ENCODE results near the gene EPHB1.

The EPHB1 gene

DNA sequence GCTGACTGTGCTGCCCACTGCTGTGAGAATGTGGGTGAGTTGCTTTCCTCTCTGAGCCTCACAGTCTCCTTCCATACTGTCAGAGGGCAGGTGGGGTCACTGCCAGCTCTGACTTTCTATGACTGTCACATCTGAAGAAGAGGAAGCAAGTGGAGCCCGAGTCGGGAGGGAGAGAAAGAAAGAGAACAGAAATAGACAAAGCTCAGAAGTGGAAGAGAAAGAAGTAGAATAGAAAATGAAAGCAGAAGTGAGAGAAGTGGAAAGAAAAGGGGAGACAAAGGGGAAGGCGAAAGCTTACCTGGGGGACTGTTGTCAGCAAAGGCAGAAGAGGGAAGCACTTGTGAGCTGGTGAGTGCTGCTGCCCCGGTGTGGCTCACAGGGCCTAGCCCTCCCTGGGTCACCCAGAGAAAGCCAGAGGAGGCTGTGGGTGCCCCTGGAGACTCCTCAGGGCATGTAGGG, 57.9 kb downstream of the EPHB1 start:
- no peaks in the 10 kb centered on the region for H3K36me3 ChIP-seq (replicated peaks)
- DNase-seq (ENCODE audit: low spot score in 2 of 2), result no peak
- no peaks in the 10 kb centered on the region for H3K27me3 ChIP-seq (ENCODE audit: low read depth)
- in situ Hi-C loops (cut with MboI; ENCODE audit: low sequenced_read_pairs), result no loop called here
- H3K4me3 ChIP-seq, result no peak overlapping the region
- no peaks in the 10 kb centered on the region for H3K9me3 ChIP-seq
- no peaks in the 10 kb centered on the region for H3K4me1 ChIP-seq

DNA sequence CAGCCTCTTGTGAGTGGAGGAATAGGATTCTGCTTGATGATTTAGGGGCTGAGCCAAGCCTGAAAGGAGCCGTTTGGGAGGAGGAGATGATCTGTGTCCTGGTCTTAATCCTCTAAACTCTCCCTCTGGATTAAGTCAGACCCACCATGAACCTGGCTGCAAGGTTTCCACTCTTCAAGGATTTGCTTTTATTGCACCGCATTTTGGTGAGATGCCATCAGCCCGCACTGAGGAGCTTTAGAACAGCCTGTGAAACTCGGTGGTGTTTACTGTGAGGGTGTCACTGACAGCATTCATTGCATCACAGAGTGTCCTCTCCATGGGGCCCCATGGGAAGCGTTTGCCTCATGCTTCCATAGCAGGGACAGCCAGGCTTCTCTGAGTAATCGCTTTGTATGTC, 59.2 kb downstream of the EPHB1 start:
- in situ Hi-C loops (cut with MboI; ENCODE audit: low sequenced_read_pairs), result no loop called here
- no peaks in the 10 kb centered on the region for H3K36me3 ChIP-seq (replicated peaks)
- no peaks in the 10 kb centered on the region for H3K4me1 ChIP-seq
- no peaks in the 10 kb centered on the region for H3K27me3 ChIP-seq (ENCODE audit: low read depth)
- no peak for DNase-seq (ENCODE audit: low spot score in 2 of 2)
- H3K9me3 ChIP-seq, result no peaks in the 10 kb centered on the region
- H3K4me3 ChIP-seq, result no peak overlapping the region

DNA sequence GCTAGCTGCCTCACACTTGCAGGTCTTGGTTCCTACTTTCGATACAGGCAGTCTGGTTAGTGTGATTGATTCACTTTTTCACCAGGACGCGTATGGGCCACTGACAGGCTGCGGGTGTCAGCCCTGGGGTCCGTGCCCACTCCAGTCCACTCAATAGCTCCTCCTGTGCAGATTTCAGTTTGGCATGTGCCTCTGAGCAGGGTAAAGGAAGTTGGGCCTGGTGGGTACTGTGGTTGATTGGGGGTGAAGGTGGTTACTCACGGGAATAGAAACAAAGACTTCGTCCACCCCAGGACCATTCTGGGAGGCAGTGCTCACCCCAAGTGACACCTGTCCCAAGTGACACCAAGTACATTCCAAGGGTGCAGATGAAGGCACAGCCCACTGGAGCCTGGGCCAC, 62.3 kb downstream of the EPHB1 start:
- H3K27me3 ChIP-seq (ENCODE audit: low read depth), result no peaks in the 10 kb centered on the region
- H3K4me3 ChIP-seq, result no peak overlapping the region
- no peak for DNase-seq (ENCODE audit: low spot score in 2 of 2)
- no peaks in the 10 kb centered on the region for H3K36me3 ChIP-seq (replicated peaks)
- H3K9me3 ChIP-seq, result no peaks in the 10 kb centered on the region
- no peaks in the 10 kb centered on the region for H3K4me1 ChIP-seq
- in situ Hi-C loops (cut with MboI; ENCODE audit: low sequenced_read_pairs), result no loop called here

DNA sequence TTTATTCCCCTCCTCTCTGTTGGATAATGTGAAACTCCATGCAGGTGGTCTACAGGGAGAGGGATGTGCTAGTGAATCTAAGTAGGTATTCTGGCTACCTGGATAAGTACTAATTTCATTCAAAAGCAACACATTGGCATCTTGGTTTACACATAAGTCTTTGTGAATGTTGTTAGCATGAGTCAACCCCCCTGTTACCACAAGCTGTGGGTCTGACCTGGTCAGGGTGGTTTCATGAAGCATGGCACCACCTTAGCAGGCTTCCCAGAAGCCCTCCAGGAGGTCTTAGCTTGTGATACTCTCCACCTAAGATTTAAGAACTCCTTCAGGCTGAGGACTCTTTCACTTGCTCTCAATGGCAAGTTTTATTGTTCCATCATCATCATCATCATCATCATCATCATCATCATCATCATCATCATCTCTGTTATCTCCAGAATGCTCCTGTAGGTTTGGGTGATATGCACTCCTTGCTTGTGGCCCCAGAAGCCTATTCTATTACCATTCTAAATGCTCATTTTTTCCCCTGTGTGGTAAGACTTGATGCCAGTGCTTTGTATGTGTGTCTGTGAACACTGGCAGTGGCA, 62.8 kb downstream of the EPHB1 start:
- no peaks in the 10 kb centered on the region; the same call in 1 of the 2 replicates for H3K27me3 ChIP-seq (ENCODE audit: low read depth)
- no peaks in the 10 kb centered on the region for H3K9me3 ChIP-seq
- no peak for DNase-seq (ENCODE audit: low spot score in 2 of 2)
- in situ Hi-C loops (cut with MboI; ENCODE audit: low sequenced_read_pairs), result no loop called here
- H3K4me3 ChIP-seq, result no peak overlapping the region
- no peaks in the 10 kb centered on the region for H3K36me3 ChIP-seq (replicated peaks)
- H3K4me1 ChIP-seq, result no peaks in the 10 kb centered on the region

DNA sequence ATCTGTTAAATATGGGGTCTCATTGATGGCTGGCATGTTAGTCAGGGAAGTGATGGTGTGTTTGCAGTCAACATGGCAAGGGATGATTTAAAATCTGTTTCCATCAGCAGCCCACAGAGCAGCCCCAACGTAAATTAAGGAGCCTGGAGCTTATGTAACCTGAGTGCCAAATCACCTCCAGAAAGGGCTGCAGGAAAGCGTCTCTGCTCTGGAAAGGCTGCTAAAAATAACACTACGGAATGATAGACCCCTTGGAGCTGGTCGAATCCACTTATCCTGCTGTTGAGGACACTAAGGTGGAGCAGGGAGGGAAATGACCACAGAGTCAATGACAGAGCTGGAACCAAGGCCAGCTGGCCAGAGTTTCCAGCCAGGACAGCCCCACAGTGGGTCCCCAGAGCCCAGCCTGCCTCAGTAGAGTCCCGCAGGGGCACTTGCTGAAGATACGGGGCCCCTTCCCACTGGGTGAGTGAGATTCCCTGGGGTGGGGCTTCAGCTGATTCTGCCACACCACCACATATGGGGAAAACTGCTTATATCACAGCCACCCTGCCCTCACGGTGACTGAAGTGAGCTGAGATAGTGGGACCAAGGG, 63.5 kb downstream of the EPHB1 start:
- no peak overlapping the region for H3K4me3 ChIP-seq
- H3K9me3 ChIP-seq, result no peaks in the 10 kb centered on the region
- no peaks in the 10 kb centered on the region for H3K36me3 ChIP-seq (replicated peaks)
- H3K27me3 ChIP-seq (ENCODE audit: low read depth), result no peaks in the 10 kb centered on the region; the same call in 1 of the 2 replicates
- DNase-seq (ENCODE audit: low spot score in 2 of 2), result no peak
- no peaks in the 10 kb centered on the region for H3K4me1 ChIP-seq
- in situ Hi-C loops (cut with MboI; ENCODE audit: low sequenced_read_pairs), result no loop called here

DNA sequence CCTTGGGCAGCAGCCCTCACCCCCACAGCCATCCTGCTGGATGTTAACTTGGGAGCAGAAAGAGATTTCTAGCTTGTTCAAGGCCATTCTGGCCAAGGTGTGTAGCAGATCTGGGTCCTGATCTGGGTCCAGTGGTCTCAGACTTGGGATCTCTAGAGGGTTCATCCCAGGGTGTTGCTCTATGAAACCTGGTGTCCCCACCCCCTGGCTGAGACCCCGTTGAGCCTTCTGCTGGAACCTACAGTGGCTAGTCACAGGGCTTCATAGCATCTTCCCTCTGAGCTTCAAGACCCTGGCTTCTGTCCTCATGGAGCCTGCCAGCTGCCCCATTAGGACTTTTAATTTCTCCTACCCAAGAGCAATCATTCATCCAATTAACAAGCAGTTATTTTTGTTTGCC, 64.3 kb downstream of the EPHB1 start:
- Histone ChIP-seq H3K4me3 (no peak overlapping the region), H3K4me1 (no peaks in the 10 kb centered on the region), H3K9me3 (no peaks in the 10 kb centered on the region), H3K36me3 (replicated peaks) (no peaks in the 10 kb centered on the region), H3K27me3 (ENCODE audit: low read depth) (no peaks in the 10 kb centered on the region; the same call in 1 of the 2 replicates)
- no peak for DNase-seq (ENCODE audit: low spot score in 2 of 2)
- in situ Hi-C loops (cut with MboI; ENCODE audit: low sequenced_read_pairs), result no loop called here

DNA sequence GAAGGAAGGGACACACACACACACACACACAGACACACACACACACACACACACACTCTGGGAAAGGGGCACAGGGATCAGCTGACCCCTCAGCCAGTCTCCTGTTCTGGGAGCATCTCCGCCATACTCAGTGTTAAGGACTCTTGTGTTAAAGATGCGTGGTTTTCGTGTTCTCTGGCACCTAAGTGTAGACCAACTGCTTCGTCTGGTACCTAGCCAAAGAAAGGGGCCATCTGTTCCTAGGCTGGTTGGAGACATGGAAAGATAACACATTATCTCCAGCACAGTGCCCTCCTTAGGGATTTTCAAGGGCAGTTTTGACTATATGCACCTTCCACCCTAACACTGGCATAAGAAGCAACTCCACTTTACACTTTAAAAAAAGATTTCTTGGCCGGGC, 65.1 kb downstream of the EPHB1 start:
- Histone ChIP-seq H3K4me1 (no peaks in the 10 kb centered on the region), H3K27me3 (ENCODE audit: low read depth) (no peaks in the 10 kb centered on the region; the same call in 1 of the 2 replicates), H3K36me3 (replicated peaks) (no peaks in the 10 kb centered on the region), H3K9me3 (no peaks in the 10 kb centered on the region), H3K4me3 (no peak overlapping the region)
- DNase-seq (ENCODE audit: low spot score in 2 of 2), result no peak
- in situ Hi-C loops (cut with MboI; ENCODE audit: low sequenced_read_pairs), result no loop called here

DNA sequence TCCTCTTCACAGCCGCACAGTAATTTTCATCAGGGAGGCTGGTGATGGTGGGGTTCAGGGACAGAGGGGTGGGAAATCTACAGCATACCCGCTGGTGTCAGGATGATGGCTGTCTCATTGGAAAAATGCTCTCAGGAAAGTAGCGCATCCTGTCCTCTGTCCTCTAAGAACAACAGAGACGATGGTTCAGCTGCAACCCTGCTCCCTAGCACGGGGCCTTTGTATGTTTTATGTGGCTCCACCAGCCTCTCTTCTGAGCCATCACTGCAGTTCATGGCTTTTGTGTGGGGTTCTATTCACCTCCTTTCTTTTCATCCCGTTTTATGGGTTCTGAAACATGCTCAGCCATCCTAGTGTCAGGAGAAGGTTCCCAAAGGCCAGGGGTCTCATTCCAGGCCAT, 68.9 kb downstream of the EPHB1 start:
- H3K4me3 ChIP-seq, result no peak overlapping the region
- no peaks in the 10 kb centered on the region; the same call in 1 of the 2 replicates for H3K27me3 ChIP-seq (ENCODE audit: low read depth)
- DNase-seq (ENCODE audit: low spot score in 2 of 2), result no peak
- H3K4me1 ChIP-seq, result no peaks in the 10 kb centered on the region
- H3K9me3 ChIP-seq, result no peaks in the 10 kb centered on the region
- in situ Hi-C loops (cut with MboI; ENCODE audit: low sequenced_read_pairs), result no loop called here
- H3K36me3 ChIP-seq (replicated peaks), result no peaks in the 10 kb centered on the region

DNA sequence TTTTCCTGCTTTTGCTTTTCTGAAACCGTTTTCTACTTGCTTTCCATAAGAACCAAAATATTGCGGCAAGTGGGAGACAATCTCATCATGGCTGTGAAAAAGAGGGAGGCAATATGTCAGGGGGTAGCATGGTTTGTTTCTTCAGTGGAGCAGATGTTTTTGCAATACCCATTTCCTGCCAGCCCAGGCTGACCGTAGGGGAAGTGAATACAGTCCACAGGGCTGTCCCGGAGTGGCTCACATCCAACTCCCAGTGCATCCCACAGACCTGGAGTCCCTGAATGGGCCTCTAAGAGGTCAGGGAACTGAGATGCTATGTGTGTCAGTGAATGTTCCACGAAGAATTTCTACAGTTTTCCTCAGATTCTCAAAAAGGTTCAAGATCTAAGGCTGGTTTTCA, 69.6 kb downstream of the EPHB1 start:
- no peak overlapping the region for H3K4me3 ChIP-seq
- H3K36me3 ChIP-seq (replicated peaks), result no peaks in the 10 kb centered on the region
- in situ Hi-C loops (cut with MboI; ENCODE audit: low sequenced_read_pairs), result no loop called here
- no peak for DNase-seq (ENCODE audit: low spot score in 2 of 2)
- H3K27me3 ChIP-seq (ENCODE audit: low read depth), result no peaks in the 10 kb centered on the region; the same call in 1 of the 2 replicates
- no peaks in the 10 kb centered on the region for H3K4me1 ChIP-seq
- H3K9me3 ChIP-seq, result no peaks in the 10 kb centered on the region

DNA sequence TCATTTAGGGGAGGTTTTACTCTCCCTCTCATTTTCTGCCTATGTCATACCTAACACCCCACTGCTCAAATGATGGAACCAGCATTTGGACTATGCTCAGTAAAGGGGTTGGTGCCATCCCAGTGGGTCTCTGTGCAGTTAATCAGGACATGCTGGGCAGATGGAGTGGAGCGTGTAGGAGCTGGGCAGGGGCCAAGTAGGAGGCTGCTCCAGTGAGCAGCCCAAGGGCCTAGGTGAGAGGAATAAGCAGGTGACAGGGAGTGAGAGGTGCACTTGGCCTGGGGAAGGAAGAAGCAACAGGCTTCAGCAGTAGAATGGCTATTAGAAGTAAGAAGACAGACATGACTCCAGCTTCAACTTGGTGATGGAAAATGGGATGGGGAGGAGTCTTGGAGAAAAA, 72.2 kb downstream of the EPHB1 start:
- in situ Hi-C loops (cut with MboI; ENCODE audit: low sequenced_read_pairs), result no loop called here

DNA sequence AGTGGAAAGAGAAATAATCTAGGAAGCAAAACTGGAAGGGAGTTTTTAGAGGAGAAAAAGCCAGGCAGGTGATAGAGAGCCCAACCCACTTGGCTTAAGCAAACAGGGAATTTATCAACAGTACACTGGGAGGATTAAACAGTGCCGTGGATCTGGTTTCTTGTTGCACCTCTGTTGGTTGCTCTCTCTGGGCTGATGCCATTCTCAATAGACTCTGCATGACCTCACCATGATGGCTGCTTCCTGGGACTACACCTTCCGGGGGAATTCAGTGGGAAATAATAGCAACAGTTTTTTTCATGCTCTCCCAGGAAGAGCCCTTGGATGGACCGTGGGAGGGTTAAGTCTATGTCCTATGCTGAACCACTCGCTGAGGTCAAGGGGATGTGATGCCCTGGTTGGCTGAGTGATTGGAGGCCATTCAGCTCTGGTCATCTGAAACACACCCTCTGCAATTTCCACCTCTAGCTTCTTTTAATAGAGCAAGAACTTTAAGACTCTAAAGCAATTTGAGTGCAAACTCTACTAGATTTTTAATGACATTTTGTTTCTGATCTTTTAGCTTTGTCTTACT, 74.2 kb downstream of the EPHB1 start:
- Histone ChIP-seq H3K36me3 (replicated peaks) (no peaks in the 10 kb centered on the region), H3K27me3 (ENCODE audit: low read depth) (no peaks in the 10 kb centered on the region), H3K4me1 (no peaks in the 10 kb centered on the region), H3K9me3 (no peaks in the 10 kb centered on the region), H3K4me3 (no peak overlapping the region)
- in situ Hi-C loops (cut with MboI; ENCODE audit: low sequenced_read_pairs), result no loop called here
- no peak for DNase-seq (ENCODE audit: low spot score in 2 of 2)

More for the DNA sequence above, 72.2 kb downstream of the EPHB1 start:
- H3K9me3 ChIP-seq, result no peaks in the 10 kb centered on the region
- H3K27me3 ChIP-seq (ENCODE audit: low read depth), result no peaks in the 10 kb centered on the region; the same call in 1 of the 2 replicates
- H3K4me3 ChIP-seq, result no peak overlapping the region
- no peaks in the 10 kb centered on the region for H3K4me1 ChIP-seq
- H3K36me3 ChIP-seq (replicated peaks), result no peaks in the 10 kb centered on the region
- no peak for DNase-seq (ENCODE audit: low spot score in 2 of 2)

DNA sequence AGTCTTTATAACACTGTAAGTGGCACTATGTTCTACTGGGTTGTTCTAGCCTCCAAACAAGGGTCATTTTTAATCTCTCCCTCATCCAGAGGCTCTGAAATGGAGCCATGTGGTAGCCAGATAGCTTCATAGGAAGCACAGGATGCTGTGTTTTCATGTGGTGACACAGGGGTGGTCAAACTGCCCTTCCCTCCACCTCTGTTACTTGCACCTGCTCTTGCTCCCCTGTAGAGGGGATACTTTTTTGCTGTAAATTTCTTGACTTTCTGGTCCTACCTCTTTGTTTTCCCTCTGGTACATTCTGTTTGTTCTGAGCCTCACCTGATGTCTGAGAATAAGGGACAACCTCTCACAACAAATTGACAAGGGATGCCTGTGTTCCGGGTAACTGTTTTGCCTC, 76.8 kb downstream of the EPHB1 start:
- no peaks in the 10 kb centered on the region for H3K9me3 ChIP-seq
- in situ Hi-C loops (cut with MboI; ENCODE audit: low sequenced_read_pairs), result no loop called here
- no peaks in the 10 kb centered on the region for H3K4me1 ChIP-seq
- no peak overlapping the region for H3K4me3 ChIP-seq
- DNase-seq (ENCODE audit: low spot score in 2 of 2), result no peak
- H3K27me3 ChIP-seq (ENCODE audit: low read depth), result no peaks in the 10 kb centered on the region
- H3K36me3 ChIP-seq (replicated peaks), result no peaks in the 10 kb centered on the region

DNA sequence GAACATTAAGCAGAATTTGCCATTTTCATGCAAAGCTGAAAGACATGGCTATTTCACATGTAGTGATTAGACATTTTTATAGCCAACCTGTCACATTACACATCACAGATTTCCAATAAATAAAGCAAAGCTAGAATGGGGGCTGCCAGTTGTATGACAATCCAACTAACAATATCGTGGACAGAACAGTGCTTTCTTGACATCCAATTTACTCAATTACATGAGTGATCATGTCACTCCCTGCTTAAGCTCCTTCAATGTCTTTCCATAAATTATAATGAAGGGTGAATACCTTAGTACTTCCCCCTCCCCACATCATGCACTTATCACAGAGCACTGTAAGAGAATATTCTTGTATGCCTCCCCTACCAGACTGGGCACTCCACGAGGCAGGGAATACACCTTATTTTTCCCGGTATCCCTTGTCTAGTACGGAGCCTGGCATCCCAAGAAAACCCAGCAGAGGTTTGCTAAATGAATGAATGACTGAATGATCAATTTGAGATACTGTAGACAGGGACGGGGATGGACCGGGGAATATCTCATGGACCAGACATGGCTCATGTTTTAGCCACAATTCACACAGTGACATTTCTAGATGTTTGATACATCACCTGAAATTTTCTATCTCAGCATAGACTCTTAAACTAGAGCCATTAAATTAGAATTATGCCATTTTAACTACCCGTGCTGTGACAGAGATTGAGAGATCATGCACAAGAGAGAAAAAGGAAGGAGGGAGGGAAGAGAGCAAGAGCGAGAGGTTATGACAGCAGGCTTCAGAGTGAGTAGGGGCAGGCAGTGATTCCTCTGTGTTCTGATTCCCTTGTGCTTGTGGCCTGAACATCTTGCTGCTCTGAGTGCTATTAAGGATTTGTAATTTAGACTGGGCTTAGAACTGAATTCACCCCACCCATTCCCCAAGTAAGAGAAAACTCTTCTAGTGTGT, 77.7 kb downstream of the EPHB1 start:
- Histone ChIP-seq H3K36me3 (replicated peaks) (no peaks in the 10 kb centered on the region), H3K9me3 (no peaks in the 10 kb centered on the region), H3K27me3 (ENCODE audit: low read depth) (no peaks in the 10 kb centered on the region), H3K4me3 (no peak overlapping the region), H3K4me1 (no peaks in the 10 kb centered on the region)
- in situ Hi-C loops (cut with MboI; ENCODE audit: low sequenced_read_pairs), result no loop called here
- no peak for DNase-seq (ENCODE audit: low spot score in 2 of 2)

DNA sequence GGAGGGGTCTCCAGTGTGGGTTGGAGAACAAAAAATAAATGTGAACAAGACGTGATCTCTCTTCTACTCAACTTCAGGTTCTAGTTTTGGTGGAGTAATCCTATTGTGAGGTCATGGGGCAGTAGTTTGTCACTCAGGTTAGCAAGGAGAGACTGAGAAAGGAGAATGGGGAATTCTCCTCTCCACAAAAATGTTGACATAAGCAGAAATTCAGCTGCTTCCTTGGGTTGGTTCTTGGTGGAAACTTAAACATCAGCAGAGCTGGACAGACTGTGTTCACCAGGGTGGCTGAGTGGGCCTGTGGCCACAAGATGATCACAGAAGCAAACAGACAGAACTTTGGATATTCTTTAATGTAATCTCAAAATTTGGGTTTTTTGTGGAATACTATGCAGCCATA, 78.7 kb downstream of the EPHB1 start:
- Histone ChIP-seq H3K36me3 (replicated peaks) (no peaks in the 10 kb centered on the region), H3K4me1 (no peaks in the 10 kb centered on the region), H3K9me3 (no peaks in the 10 kb centered on the region), H3K4me3 (no peak overlapping the region), H3K27me3 (ENCODE audit: low read depth) (no peaks in the 10 kb centered on the region)
- in situ Hi-C loops (cut with MboI; ENCODE audit: low sequenced_read_pairs), result no loop called here
- no peak for DNase-seq (ENCODE audit: low spot score in 2 of 2)
